ENCODE data around the gene HIRIP3.

DNA sequence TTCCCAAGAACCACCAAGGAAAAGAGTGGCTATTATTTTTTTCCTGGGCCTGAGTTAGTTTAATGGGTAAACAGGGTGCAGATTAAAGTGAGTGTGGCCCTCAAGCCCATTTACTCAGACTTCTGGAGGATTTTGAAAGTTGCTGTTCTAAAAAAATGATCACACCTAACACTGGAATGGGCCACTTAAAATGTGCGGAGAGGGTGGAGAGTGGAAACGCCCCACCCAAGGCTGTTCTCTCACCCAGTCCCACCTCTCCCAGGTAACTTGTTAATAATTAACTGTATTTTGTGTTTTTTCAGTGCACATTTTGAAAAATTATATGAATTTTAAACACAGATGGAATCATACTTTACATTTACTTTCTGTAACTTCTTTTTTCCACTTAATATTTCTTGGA lies 5.4 kb downstream of the HIRIP3 start:
- TF ChIP-seq, protein P1, sequence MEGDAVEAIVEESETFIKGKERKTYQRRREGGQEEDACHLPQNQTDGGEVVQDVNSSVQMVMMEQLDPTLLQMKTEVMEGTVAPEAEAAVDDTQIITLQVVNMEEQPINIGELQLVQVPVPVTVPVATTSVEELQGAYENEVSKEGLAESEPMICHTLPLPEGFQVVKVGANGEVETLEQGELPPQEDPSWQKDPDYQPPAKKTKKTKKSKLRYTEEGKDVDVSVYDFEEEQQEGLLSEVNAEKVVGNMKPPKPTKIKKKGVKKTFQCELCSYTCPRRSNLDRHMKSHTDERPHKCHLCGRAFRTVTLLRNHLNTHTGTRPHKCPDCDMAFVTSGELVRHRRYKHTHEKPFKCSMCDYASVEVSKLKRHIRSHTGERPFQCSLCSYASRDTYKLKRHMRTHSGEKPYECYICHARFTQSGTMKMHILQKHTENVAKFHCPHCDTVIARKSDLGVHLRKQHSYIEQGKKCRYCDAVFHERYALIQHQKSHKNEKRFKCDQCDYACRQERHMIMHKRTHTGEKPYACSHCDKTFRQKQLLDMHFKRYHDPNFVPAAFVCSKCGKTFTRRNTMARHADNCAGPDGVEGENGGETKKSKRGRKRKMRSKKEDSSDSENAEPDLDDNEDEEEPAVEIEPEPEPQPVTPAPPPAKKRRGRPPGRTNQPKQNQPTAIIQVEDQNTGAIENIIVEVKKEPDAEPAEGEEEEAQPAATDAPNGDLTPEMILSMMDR (IDR thresholded peaks at IDR 0.05) = no peak
- TF ChIP-seq POLR2A (IDR thresholded peaks at IDR 0.05) = no peak

Data from breast epithelium (tissue), 3 donors.